Measurements from ENCODE around the gene NOC2L.

- TF ChIP-seq CTCF (IDR thresholded peaks at IDR 0.05) (no peak), EZH2 (IDR thresholded peaks at IDR 0.05) (peak; percentile 78), EZH2phosphoT487 (IDR thresholded peaks at IDR 0.05) (peak; percentile 94)
Observed at GRCh38 chr1:941015-941587, 18.0 kb downstream of the NOC2L start.

Measured in neural progenitor cell (in vitro differentiated cells).